T-helper 17 cell (primary cell): ENCODE measurements around the gene TK1. TPM values are rescaled to one million over a fixed set of nuclear protein-coding genes. Genes with fewer than 3 reads are reported as not detected.
A peak's percentile ranks its signal among the peaks of the same experiment; 100 is the strongest.
"Not testable (repeated sequence)": the region's sequence is repeated elsewhere in the genome, so short reads cannot be mapped to it uniquely, and the experiment has no call there.

ENCODE experiments used
- ATAC-seq: fragments of 150-1000 bp; cut with Tn5 transposase; 2 replicates; pipeline ENCODE4 v1.10.0; 2021; ENCODE audit warnings: mild to moderate bottlenecking, moderate library complexity
- DNase-seq, 3 donors: peaks; one replicate each; pipeline versions ENCODE4 v3.0.0 to v3.0.0-alpha.2; 2020 to 2021
- H3K9me3 ChIP-seq: one replicate; pipeline ENCODE4 v1.7.0; 2013; ENCODE audit warnings: low read length, mild to moderate bottlenecking; ENCODE audit not compliant: control insufficient read depth, poor library complexity, severe bottlenecking
- H3K27ac Mint-ChIP-seq: one replicate; pipeline ENCODE4 v1.8.0; 2022; ENCODE audit warnings: mild to moderate bottlenecking, moderate library complexity, mixed read lengths
- H3K27me3 Mint-ChIP-seq: one replicate; pipeline ENCODE4 v1.8.0; 2022; ENCODE audit warnings: mixed read lengths
- H3K36me3 Mint-ChIP-seq: one replicate; pipeline ENCODE4 v1.8.0; 2022; ENCODE audit warnings: low read depth, mixed read lengths
- H3K4me1 Mint-ChIP-seq: one replicate; pipeline ENCODE4 v1.8.0; 2022; ENCODE audit warnings: mild to moderate bottlenecking, mixed read lengths
- H3K4me3 Mint-ChIP-seq: one replicate; pipeline ENCODE4 v1.8.0; 2022; ENCODE audit warnings: mild to moderate bottlenecking, moderate library complexity, mixed read lengths
- total RNA-seq, 4 donors: library from RNA in 2 of 4; stranded (reverse) in 2 of 4; gene quantifications; one replicate each; pipeline ENCODE4 v1.2.3 and lab custom pipeline; 2022 to 2026

The TK1 gene, protein sequence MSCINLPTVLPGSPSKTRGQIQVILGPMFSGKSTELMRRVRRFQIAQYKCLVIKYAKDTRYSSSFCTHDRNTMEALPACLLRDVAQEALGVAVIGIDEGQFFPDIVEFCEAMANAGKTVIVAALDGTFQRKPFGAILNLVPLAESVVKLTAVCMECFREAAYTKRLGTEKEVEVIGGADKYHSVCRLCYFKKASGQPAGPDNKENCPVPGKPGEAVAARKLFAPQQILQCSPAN
- 1 to 10 TPM in 1 of 2 donors, under 1 TPM in 1; 0.42 to 1.2 TPM for total RNA-seq
- total RNA-seq (lab: John Stamatoyannopoulos, UW), result 0.68 to 1.4 reads per million in 2 donors

- H3K27me3 Mint-ChIP-seq, result no peaks in the 10 kb centered on the region
- ATAC-seq (peak; percentile 89), DNase-seq (peak; percentile 68 to 76 (median 73))
- no peaks in the 10 kb centered on the region for H3K9me3 ChIP-seq
- H3K36me3 Mint-ChIP-seq, result no peaks in the 10 kb centered on the region
- peaks cover 12% of the 10 kb centered on the region for H3K4me1 Mint-ChIP-seq
- no peak within 1 kb of the TSS for H3K27ac Mint-ChIP-seq
- H3K4me3 Mint-ChIP-seq, result peak within 1 kb of the TSS; percentile 87
These were observed at the start of gene TK1, which contains the start of gene AFMID for GRCh38 chr17:78186692-78187595. Gene TK1 (minus strand): TSS chr17:78187052. CDS start chr17:78186994, 58 bp downstream. Gene AFMID (plus strand): TSS chr17:78187362. CDS start chr17:78187371, 9 bp downstream.

DNA sequence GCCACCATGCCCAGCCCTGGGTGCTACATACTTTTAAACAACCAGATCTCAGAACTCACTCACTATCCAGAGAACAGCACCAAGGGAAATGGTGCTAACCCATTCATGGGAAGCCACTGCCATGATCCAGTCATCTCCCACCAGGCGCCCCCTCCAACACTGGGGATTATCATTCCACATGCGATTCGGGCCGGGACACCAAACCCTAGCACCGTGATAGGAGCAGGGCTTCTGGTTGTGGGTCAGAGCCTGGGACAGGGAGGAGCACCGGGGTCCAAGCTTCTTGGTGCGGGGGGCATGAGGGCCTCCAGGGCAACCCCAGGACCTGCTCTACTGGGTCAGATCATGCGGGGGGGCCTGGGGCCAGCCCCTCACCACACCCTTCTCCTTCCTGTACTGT, 49.0 kb upstream of the TK1 start:
- no peak overlapping the region for H3K4me3 Mint-ChIP-seq
- DNase-seq (no peak), ATAC-seq (no peak)
- peaks cover 13% of the 10 kb centered on the region for H3K4me1 Mint-ChIP-seq
- H3K9me3 ChIP-seq, result no peaks in the 10 kb centered on the region
- peaks cover 20% of the 10 kb centered on the region for H3K27me3 Mint-ChIP-seq
- H3K36me3 Mint-ChIP-seq, result peaks cover 3% of the 10 kb centered on the region
- no peak overlapping the region for H3K27ac Mint-ChIP-seq

GRCh38 chr17:78235022-78235421, 48.2 kb upstream of the TK1 start:
- peaks cover 13% of the 10 kb centered on the region for H3K4me1 Mint-ChIP-seq
- H3K36me3 Mint-ChIP-seq, H3K27ac Mint-ChIP-seq, H3K9me3 ChIP-seq, H3K4me3 Mint-ChIP-seq, DNase-seq, ATAC-seq: not testable (repeated sequence)
- H3K27me3 Mint-ChIP-seq, result peaks cover 26% of the 10 kb centered on the region

- ATAC-seq (no peak), DNase-seq (no peak)
- peaks cover 3% of the 10 kb centered on the region for H3K36me3 Mint-ChIP-seq
These were observed 47.5 kb upstream of the TK1 start for GRCh38 chr17:78234261-78234865.

GRCh38 chr17:78233678-78234077, 46.8 kb upstream of the TK1 start:
- H3K36me3 Mint-ChIP-seq, result peaks cover 3% of the 10 kb centered on the region
- no peak overlapping the region for H3K4me3 Mint-ChIP-seq
- no peak for DNase-seq

More at GRCh38 chr17:78234261-78234865, 47.5 kb upstream of the TK1 start:
- Mint-ChIP-seq H3K27me3 (peaks cover 26% of the 10 kb centered on the region), H3K4me1 (peaks cover 10% of the 10 kb centered on the region), H3K27ac (no peak overlapping the region), H3K4me3 (no peak overlapping the region)
- no peaks in the 10 kb centered on the region for H3K9me3 ChIP-seq

GRCh38 chr17:78232859-78233173, 46.0 kb upstream of the TK1 start:
- Mint-ChIP-seq H3K27ac (no peak overlapping the region), H3K36me3 (peaks cover 3% of the 10 kb centered on the region), H3K27me3 (peaks cover 26% of the 10 kb centered on the region), H3K4me1 (peaks cover 10% of the 10 kb centered on the region), H3K4me3 (no peak overlapping the region)
- no peaks in the 10 kb centered on the region for H3K9me3 ChIP-seq
- DNase-seq, result no peak
- no peak for ATAC-seq

More at GRCh38 chr17:78233678-78234077, 46.8 kb upstream of the TK1 start:
- Mint-ChIP-seq H3K27ac (no peak overlapping the region), H3K4me1 (peaks cover 10% of the 10 kb centered on the region), H3K27me3 (peaks cover 26% of the 10 kb centered on the region)
- no peaks in the 10 kb centered on the region for H3K9me3 ChIP-seq
- no peak for ATAC-seq

GRCh38 chr17:78231991-78232858, 45.4 kb upstream of the TK1 start:
- no peaks in the 10 kb centered on the region for H3K9me3 ChIP-seq
- DNase-seq (no peak), ATAC-seq (peak; percentile 76)
- peaks cover 3% of the 10 kb centered on the region for H3K36me3 Mint-ChIP-seq
- peak overlapping the region; percentile 57 for H3K4me3 Mint-ChIP-seq
- H3K27ac Mint-ChIP-seq, result no peak overlapping the region
- peaks cover 32% of the 10 kb centered on the region for H3K27me3 Mint-ChIP-seq
- peaks cover 10% of the 10 kb centered on the region for H3K4me1 Mint-ChIP-seq

DNA sequence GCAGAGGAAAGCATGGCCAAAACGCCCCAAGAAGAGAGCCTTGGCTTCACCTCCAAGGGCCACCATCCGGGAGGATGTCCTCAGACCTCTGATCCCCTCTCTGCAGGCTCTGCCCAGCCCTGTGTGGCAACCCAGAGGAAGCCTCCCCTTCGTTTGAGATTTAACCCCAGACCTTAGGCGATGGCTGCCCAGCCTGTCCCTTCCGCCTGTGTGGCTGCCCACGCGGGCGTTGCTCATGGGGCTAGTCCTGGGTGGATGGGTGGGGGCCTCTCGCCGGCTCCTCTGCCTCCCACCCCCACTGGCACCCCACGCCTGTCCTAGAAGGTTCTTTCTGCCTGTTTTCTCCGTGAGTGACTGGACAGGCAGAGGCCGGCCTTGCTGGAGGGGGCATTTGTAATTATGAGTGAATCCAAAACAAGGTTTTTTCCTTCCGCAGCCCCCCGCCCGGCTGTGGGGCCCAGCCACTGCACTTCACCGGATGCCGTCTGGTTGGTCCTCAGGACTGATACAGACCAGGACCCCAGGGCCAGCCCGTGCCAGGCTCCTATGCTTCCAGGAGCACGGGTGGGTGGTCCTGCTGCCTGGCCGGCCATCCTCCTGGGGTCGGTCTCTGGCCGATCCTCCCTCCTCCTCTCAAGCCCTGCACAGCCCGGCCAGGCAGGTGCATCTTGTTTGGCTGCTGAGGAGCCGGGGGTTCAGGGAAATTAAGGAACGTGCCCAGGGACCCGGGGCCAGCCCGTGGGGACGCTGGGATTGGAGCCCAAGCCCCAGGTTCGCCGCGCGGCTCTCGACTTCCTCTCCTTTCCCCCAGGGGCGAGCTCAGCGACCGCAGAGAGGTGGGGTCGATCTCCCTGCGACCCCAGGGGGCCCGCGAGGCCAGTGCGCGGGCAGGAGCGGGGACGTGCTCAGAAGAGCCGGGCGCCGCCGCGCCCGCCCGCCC, 44.4 kb upstream of the TK1 start, which contains the start of gene TMEM235:
TMEM235 (plus strand) TSS at position 636 of the 940 bp plus-strand sequence. CDS start 393 bp downstream, outside the sequence.
- Mint-ChIP-seq H3K36me3 (peaks cover 3% of the 10 kb centered on the region), H3K27me3 (peaks cover 35% of the 10 kb centered on the region), H3K4me3 (peak within 1 kb of the TSS; percentile 57)

GRCh38 chr17:78230252-78230962, 43.6 kb upstream of the TK1 start:
- ATAC-seq (peak; percentile 57), DNase-seq (no peak)
- peaks cover 35% of the 10 kb centered on the region for H3K27me3 Mint-ChIP-seq
- peak overlapping the region; percentile 53 for H3K27ac Mint-ChIP-seq
- peaks cover 10% of the 10 kb centered on the region for H3K4me1 Mint-ChIP-seq
- H3K9me3 ChIP-seq, result no peaks in the 10 kb centered on the region
- no peak overlapping the region for H3K4me3 Mint-ChIP-seq
- peaks cover 3% of the 10 kb centered on the region for H3K36me3 Mint-ChIP-seq

More for the DNA sequence above, 44.4 kb upstream of the TK1 start, which contains the start of gene TMEM235:
- Mint-ChIP-seq H3K4me1 (peaks cover 10% of the 10 kb centered on the region), H3K27ac (no peak within 1 kb of the TSS)
- ATAC-seq (no peak), DNase-seq (no peak)
- no peaks in the 10 kb centered on the region for H3K9me3 ChIP-seq

- peaks cover 8% of the 10 kb centered on the region for H3K4me1 Mint-ChIP-seq
- H3K9me3 ChIP-seq, result no peaks in the 10 kb centered on the region
- ATAC-seq, result no peak
- peaks cover 3% of the 10 kb centered on the region for H3K36me3 Mint-ChIP-seq
- no peak for DNase-seq
- peaks cover 33% of the 10 kb centered on the region for H3K27me3 Mint-ChIP-seq
- H3K4me3 Mint-ChIP-seq, result no peak overlapping the region
- H3K27ac Mint-ChIP-seq, result no peak overlapping the region
These were observed 41.3 kb upstream of the TK1 start for GRCh38 chr17:78228176-78228575.

- ATAC-seq, result no peak
- H3K27me3 Mint-ChIP-seq, result peaks cover 26% of the 10 kb centered on the region
- H3K36me3 Mint-ChIP-seq, result no peaks in the 10 kb centered on the region
- H3K27ac Mint-ChIP-seq, result no peak overlapping the region
- peak overlapping the region; percentile 33 for H3K4me3 Mint-ChIP-seq
- peaks cover 4% of the 10 kb centered on the region for H3K4me1 Mint-ChIP-seq
- no peak for DNase-seq
- H3K9me3 ChIP-seq, result no peaks in the 10 kb centered on the region
These were observed 40.6 kb upstream of the TK1 start for GRCh38 chr17:78227455-78227916.
